GM12878 (cell line): ENCODE measurements around the gene MDH1B. TPM values are rescaled to one million over a fixed set of nuclear protein-coding genes. Genes with fewer than 3 reads are reported as not detected.

Experiments used
- ATAC-seq: fragments of 200-7000 bp; cut with Tn5 transposase; 3 replicates; pipeline ENCODE4 v1.9.1; 2020; ENCODE audit warnings: mild to moderate bottlenecking, moderate library complexity
- BruUV-seq: library from RNA; stranded (reverse); fragments of 400-500 nt; replicated peaks from 2 replicates; lab custom pipeline; 2021; lab: Mats Ljungman, UMichigan
- CTCF ChIA-PET: fragments of 300-600 bp; sonication (Branson Sonifier 250); formaldehyde crosslinking; extraction: SDS; loops from one replicate; lab custom pipeline; 2021; ENCODE audit warnings: inconsistent platforms; lab: Yijun Ruan, JAX
- POLR2A ChIA-PET: fragments of 350-600 bp; formaldehyde crosslinking; extraction: SDS; loops from one replicate; lab custom pipeline; 2021; ENCODE audit warnings: inconsistent platforms; lab: Charles Lee
- RAD21 ChIA-PET: fragments of 300-600 bp; sonication (Branson Sonifier 250); formaldehyde crosslinking; loops from one replicate; lab custom pipeline; 2023; ENCODE audit warnings: antibody characterized with exemption; ENCODE audit not compliant: unreplicated experiment; lab: Charles Lee
- SMC1A ChIA-PET: fragments of 300-600 bp; sonication (Branson Sonifier 250); formaldehyde crosslinking; loops from one replicate; lab custom pipeline; 2023; ENCODE audit not compliant: unreplicated experiment, uncharacterized antibody; lab: Charles Lee
- DNase-seq: peaks from one replicate; pipeline ENCODE4 v3.0.0-alpha.2; 2011; ENCODE audit warnings: low read depth, low spot score
- FAIRE-seq: peaks from 3 replicates; lab custom pipeline; 2011; peaks lifted over from hg19 to GRCh38; lab: Jason Lieb, UNC
- H2AFZ ChIP-seq: 2 replicates; pipeline ENCODE4 v1.6.0; 2011; ENCODE audit warnings: low read depth, low read length, control low read depth; ENCODE audit not compliant: control insufficient read depth
- H3K27ac ChIP-seq: 2 replicates; pipeline ENCODE4 v1.5.1; 2011; ENCODE audit warnings: control low read depth; ENCODE audit not compliant: control insufficient read depth, insufficient read depth
- H3K27me3 ChIP-seq, 2 experiments: replicated peaks in 1 of 2; 2 replicates each; pipeline versions ENCODE4 v1.6.0 to v1.6.1; 2011; ENCODE audit warnings: low read length in 1 of 2; ENCODE audit not compliant: control insufficient read depth in 2 of 2, insufficient read depth in 2 of 2
- H3K36me3 ChIP-seq, 2 experiments: 2 replicates each; pipeline ENCODE4 v1.5.1; 2011; ENCODE audit warnings: low read length in 1 of 2; ENCODE audit not compliant: control insufficient read depth in 2 of 2, insufficient read depth in 2 of 2
- H3K4me1 ChIP-seq: 2 replicates; pipeline ENCODE4 v1.6.1; 2011; ENCODE audit warnings: mild to moderate bottlenecking, low read length, moderate library complexity, mixed read lengths; ENCODE audit not compliant: control insufficient read depth, insufficient read depth
- H3K4me2 ChIP-seq: 2 replicates; pipeline ENCODE4 v1.6.0; 2011; ENCODE audit warnings: control low read depth; ENCODE audit not compliant: control insufficient read depth, insufficient read depth
- H3K4me3 ChIP-seq: fragments of 200-600 bp; sonication (generic); 2 replicates; pipeline ENCODE4 v1.5.1; 2016
- H3K79me2 ChIP-seq: 2 replicates; pipeline ENCODE4 v1.6.0; 2011; ENCODE audit warnings: low read length; ENCODE audit not compliant: control insufficient read depth, insufficient read depth
- H3K9ac ChIP-seq: 2 replicates; pipeline ENCODE4 v1.8.0; 2011; ENCODE audit warnings: low read length, control low read depth, mixed read lengths; ENCODE audit not compliant: control insufficient read depth, insufficient read depth
- H3K9me3 ChIP-seq: replicated peaks from 3 replicates; pipeline ENCODE4 v1.5.1; 2011; ENCODE audit warnings: mild to moderate bottlenecking, low read length; ENCODE audit not compliant: control insufficient read depth, insufficient read depth
- H4K20me1 ChIP-seq: 2 replicates; pipeline ENCODE4 v1.6.0; 2011; ENCODE audit not compliant: control insufficient read depth, insufficient read depth
- ATF2 ChIP-seq: IDR thresholded peaks from 2 replicates; pipeline ENCODE4 v1.6.1; 2012; ENCODE audit warnings: low read length, inconsistent platforms
- CBFB ChIP-seq: IDR thresholded peaks from 2 replicates; pipeline ENCODE4 v1.6.1; 2016; ENCODE audit warnings: antibody characterized with exemption, low read depth
- ELK1 ChIP-seq: IDR thresholded peaks from 2 replicates; pipeline ENCODE4 v1.6.1; 2012; ENCODE audit warnings: low read depth, low read length, improper control_type of control experiment
- EP300 ChIP-seq, 2 experiments: fragments of 150-350 bp in 1 of 2; IDR thresholded peaks; 2 replicates each; pipeline ENCODE4 v1.6.1; 2011 to 2012; ENCODE audit warnings: low read depth in 2 of 2, low read length in 2 of 2, borderline replicate concordance in 1 of 2, improper control_type of control experiment in 1 of 2, inconsistent platforms in 1 of 2; ENCODE audit not compliant: control insufficient read depth in 1 of 2
- KLF5 ChIP-seq: fragments of 450-650 bp; IDR thresholded peaks from 2 replicates; pipeline ENCODE4 v1.6.1; 2014; ENCODE audit warnings: mild to moderate bottlenecking; ENCODE audit not compliant: partially characterized antibody
- NFYA ChIP-seq: IDR thresholded peaks from 2 replicates; pipeline ENCODE4 v1.6.1; 2011; ENCODE audit warnings: low read depth, mild to moderate bottlenecking, low read length, improper control_type of control experiment, borderline replicate concordance
- PAX8 ChIP-seq: fragments of 450-650 bp; IDR thresholded peaks from 2 replicates; pipeline ENCODE4 v1.6.1; 2017; ENCODE audit warnings: mild to moderate bottlenecking, moderate library complexity
- POLR2AphosphoS2 ChIP-seq: IDR thresholded peaks from 2 replicates; pipeline ENCODE4 v1.6.1; 2011; ENCODE audit warnings: low read depth, mild to moderate bottlenecking, low read length, improper control_type of control experiment, moderate library complexity
- SIX5 ChIP-seq: IDR thresholded peaks from 2 replicates; pipeline ENCODE4 v1.6.1; 2011; ENCODE audit warnings: mild to moderate bottlenecking, low read depth, low read length, moderate library complexity; ENCODE audit not compliant: severe bottlenecking
- SPI1 ChIP-seq: IDR thresholded peaks from 2 replicates; pipeline ENCODE4 v1.6.1; 2011; ENCODE audit warnings: low read depth, mild to moderate bottlenecking, low read length, moderate library complexity, borderline replicate concordance; ENCODE audit not compliant: insufficient read depth
- SRF ChIP-seq, 2 experiments: IDR thresholded peaks; 2 replicates each; pipeline ENCODE4 v1.6.1; 2011; ENCODE audit warnings: low read depth in 2 of 2, low read length in 2 of 2, mild to moderate bottlenecking in 1 of 2, moderate library complexity in 1 of 2
- SUPT20H ChIP-seq: IDR thresholded peaks from 2 replicates; pipeline ENCODE4 v1.6.1; 2011; ENCODE audit warnings: low read depth, mild to moderate bottlenecking, low read length, moderate library complexity, borderline replicate concordance; ENCODE audit not compliant: control insufficient read depth
- ZBED1 ChIP-seq: IDR thresholded peaks from 2 replicates; pipeline ENCODE4 v1.6.1; 2016; ENCODE audit warnings: borderline replicate concordance
- ZNF622 ChIP-seq: fragments of 450-650 bp; IDR thresholded peaks from 2 replicates; pipeline ENCODE4 v1.6.1; 2017; ENCODE audit warnings: mild to moderate bottlenecking, inconsistent platforms
- WGBS: methylation state at CpG from one replicate; pipeline ENCODE4 v1.1.6; 2016; ENCODE audit warnings: low lambda C conversion rate; ENCODE audit not compliant: insufficient replicate concordance, insufficient coverage; ENCODE audit errors: missing lambda C conversion rate; 5-methylcytosine and 5-hydroxymethylcytosine counted together
- in situ Hi-C: fragments of 300-500 bp; cut with MboI; formaldehyde crosslinking; loops from 9 replicates; pipeline ENCODE4 v1.14.3; 2018; ENCODE audit warnings: mixed read lengths
- intact Hi-C: fragments of 100-400 bp; cut with micrococcal nuclease; formaldehyde crosslinking; loops from one replicate; pipeline ENCODE4 v1.14.2; 2022; ENCODE audit not compliant: unreplicated experiment
- polyA plus RNA-seq, 11 experiments: library from polyadenylated mRNA; depleted of rRNA in 4 of 11; unstranded in 6 of 11; stranded (reverse) in 5 of 11; fragments of >200 nt; fragmentation: Nextera tagmentation in 4 of 11; fragmentation: Illumina TruSeq in 1 of 11; extraction: Ambion mirVana in 4 of 11; extraction: Trizol in 1 of 11; gene quantifications; 1 replicate in 1 of 11; 2 replicates in 10 of 11; pipeline versions ENCODE4 v1.2.1 to v1.2.3, GENCODE V29; 2011 to 2016; ENCODE audit warnings: inconsistent platforms in 2 of 11, missing spikeins in 2 of 11, low read depth in 1 of 11
- total RNA-seq, 4 experiments: library from RNA; depleted of rRNA in 3 of 4; stranded (reverse); fragments of >200 nt in 3 of 4; fragmentation: Illumina TruSeq in 1 of 4; extraction: Trizol in 1 of 4; gene quantifications; 2 replicates each; pipeline versions ENCODE4 v1.2.1 to v1.2.3, GENCODE V29; 2013 to 2021

Gene MDH1B
- total and polyA plus RNA-seq, 10 of the 15 experiments (the other 5 are each of a cell fraction or from before 2014, with no cell fraction given): 0.47 to 1.6 (median 0.98) TPM

- Histone ChIP-seq H3K27me3 (no peaks in the 10 kb centered on the region), H3K36me3 (peaks cover 2 to 7% of the 10 kb centered on the region in 2 experiments; a peak in 2 of 4 replicates), H4K20me1 (no peaks in the 10 kb centered on the region), H3K9ac (no peak overlapping the region), H3K27ac (no peak overlapping the region), H3K4me1 (peaks cover 3% of the 10 kb centered on the region), H2AFZ (no peak overlapping the region), H3K79me2 (no peaks in the 10 kb centered on the region), H3K9me3 (no peaks in the 10 kb centered on the region), H3K4me3 (no peak overlapping the region), H3K4me2 (no peak overlapping the region)
- ChIA-PET POLR2A (interaction anchor here (0.5 to 0.6 kb wide), 2 partner anchors 17 to 731 kb away, joined by 3 to 5 read pairs; no protein-coding TSS in a partner anchor), RAD21 (no interaction called here), CTCF (interaction anchor here (1.4 to 1.7 kb wide), 3 partner anchors 16 to 680 kb away, joined by 3 to 5 read pairs (median 3); no protein-coding TSS in a partner anchor), SMC1A (interaction anchor here (0.6 to 1.5 kb wide), 2 partner anchors 527 to 544 kb away, joined by 3 read pairs; no protein-coding TSS in a partner anchor)
- FAIRE-seq (no peak), DNase-seq (no peak), ATAC-seq (peak; percentile 66)
- intact Hi-C loops (loop anchor here (10.0 kb wide), 1 partner anchor 367 kb away; the partner anchor contains the start of gene KLF7), in situ Hi-C loops (loop anchor here (5.0 kb wide), 1 partner anchor 674 kb away; no protein-coding TSS in a partner anchor)
- 60% methylated on average over 5 of the region's 5 CpGs for WGBS
- BruUV-seq: no TSS peak
- TF ChIP-seq SPI1 (peak; percentile 62; the same call in 1 of the 2 replicates), ZNF622 (no peak)
Measured at GRCh38 chr2:206798000-206798399, 32.9 kb upstream of the MDH1B start.

DNA sequence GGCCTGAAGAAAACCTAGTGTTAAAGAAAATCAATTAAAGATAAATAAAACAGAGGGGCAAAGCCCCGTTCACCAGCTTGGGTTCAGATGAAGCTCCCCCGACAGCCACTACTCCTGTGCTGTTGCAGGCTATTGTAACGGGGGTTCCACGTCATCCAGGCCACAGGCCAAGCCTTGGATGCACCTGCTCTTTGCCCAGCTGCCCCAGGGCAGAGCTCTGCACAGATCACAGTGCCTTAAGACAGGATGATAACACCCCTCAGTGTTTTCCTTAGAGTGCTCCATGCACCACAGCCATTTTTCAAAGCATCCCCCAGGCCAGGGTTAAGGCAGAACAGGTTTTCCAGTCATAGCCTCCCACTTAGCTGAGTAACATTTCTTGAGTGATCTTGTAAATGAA is 32.2 kb upstream of the MDH1B start:
- SMC1A ChIA-PET: interaction anchor here (0.6 to 1.5 kb wide), 3 partner anchors 528 to 676 kb away, joined by 3 to 5 read pairs (median 3); no protein-coding TSS in a partner anchor
- H3K4me3 ChIP-seq: no peak overlapping the region
- intact Hi-C loops (loop anchor here (10.0 kb wide), 1 partner anchor 367 kb away; the partner anchor contains the start of gene KLF7), in situ Hi-C loops (loop anchor here (5.0 kb wide), 1 partner anchor 675 kb away; no protein-coding TSS in a partner anchor)
- H3K4me1 ChIP-seq: peaks cover 3% of the 10 kb centered on the region
- H4K20me1 ChIP-seq: no peaks in the 10 kb centered on the region
- no TSS peak for BruUV-seq
- H3K36me3 ChIP-seq: peaks cover 2 to 12% of the 10 kb centered on the region in 2 experiments
- FAIRE-seq (no peak), DNase-seq (no peak), ATAC-seq (no peak)
- no peak overlapping the region for H3K9ac ChIP-seq
- H3K79me2 ChIP-seq: no peaks in the 10 kb centered on the region
- CTCF ChIA-PET: interaction anchor here (1.4 to 1.7 kb wide), 3 partner anchors 15 to 680 kb away, joined by 3 to 5 read pairs (median 3); no protein-coding TSS in a partner anchor
- RAD21 ChIA-PET: no interaction called here
- no peak overlapping the region for H3K27ac ChIP-seq
- no peak overlapping the region for H2AFZ ChIP-seq
- no peaks in the 10 kb centered on the region for H3K27me3 ChIP-seq
- WGBS: 98% methylated on average over 4 of the region's 4 CpGs
- H3K9me3 ChIP-seq: no peaks in the 10 kb centered on the region
- no peak overlapping the region for H3K4me2 ChIP-seq
- POLR2A ChIA-PET: interaction anchor here (0.5 kb wide), 1 partner anchor 16 kb away, joined by 3 read pairs; no protein-coding TSS in a partner anchor
- TF ChIP-seq KLF5: no peak
- TF ChIP-seq PAX8: no peak
- TF ChIP-seq EP300 (IDR thresholded peaks at IDR 0.05; ENCODE audit: borderline replicate concordance in 1 of 2, control insufficient read depth in 1 of 2, low read depth in 2 of 2, low read length in 2 of 2): no peak
- no peak for TF ChIP-seq ELK1
- TF ChIP-seq ZBED1: no peak
- TF ChIP-seq SUPT20H: no peak
- no peak for TF ChIP-seq CBFB
- no peak for TF ChIP-seq NFYA
- TF ChIP-seq POLR2AphosphoS2: no peak
- no peak for TF ChIP-seq SRF (IDR thresholded peaks at IDR 0.05; ENCODE audit: low read depth in 2 of 2, low read length in 2 of 2)
- TF ChIP-seq SIX5: no peak
- no peak for TF ChIP-seq ATF2
